ENCODE measurements around the gene DNPH1.

DNA sequence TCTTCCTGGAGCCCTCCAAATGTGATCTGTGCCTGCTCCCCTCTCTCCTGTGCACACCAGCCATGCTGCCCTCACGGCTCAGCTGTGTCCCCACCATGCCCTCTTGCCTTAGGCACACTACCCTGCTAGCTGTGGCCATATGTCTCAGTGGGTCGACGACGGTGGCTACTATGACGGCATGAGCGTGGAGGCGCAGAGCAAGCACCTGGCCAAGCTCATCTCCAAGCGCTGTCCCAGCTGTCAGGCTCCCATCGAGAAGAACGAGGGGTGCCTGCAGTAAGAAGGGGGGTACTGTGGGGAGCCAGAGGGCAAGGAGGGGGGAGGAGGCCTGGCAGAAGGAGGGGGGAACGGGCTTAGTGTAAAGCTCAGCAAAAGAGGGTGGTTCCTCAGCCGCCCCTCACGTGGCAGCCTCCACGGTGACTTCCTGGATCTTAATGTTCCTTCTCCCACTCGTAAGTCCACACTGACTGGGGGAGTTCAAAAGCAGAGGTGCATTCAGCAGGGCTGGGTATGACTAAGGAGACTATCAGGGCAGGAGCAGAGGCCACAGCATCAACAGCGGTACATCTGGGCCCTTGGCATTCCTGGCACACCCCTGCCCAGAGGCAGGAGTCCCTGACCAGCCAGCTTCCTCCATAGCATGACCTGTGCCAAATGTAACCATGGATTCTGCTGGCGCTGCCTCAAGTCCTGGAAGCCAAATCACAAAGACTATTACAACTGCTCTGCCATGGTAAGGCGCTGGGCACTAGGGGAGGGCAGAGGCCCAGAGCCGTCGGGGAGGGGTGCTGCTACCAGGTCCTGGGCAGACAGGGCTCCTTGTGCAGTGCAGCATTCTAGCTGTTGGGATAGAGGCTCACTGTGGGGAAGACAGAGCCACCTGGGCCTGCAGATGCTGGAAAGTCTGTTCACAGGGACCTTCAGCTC, 8.0 kb downstream of the DNPH1 start:
- TF ChIP-seq, protein P1, sequence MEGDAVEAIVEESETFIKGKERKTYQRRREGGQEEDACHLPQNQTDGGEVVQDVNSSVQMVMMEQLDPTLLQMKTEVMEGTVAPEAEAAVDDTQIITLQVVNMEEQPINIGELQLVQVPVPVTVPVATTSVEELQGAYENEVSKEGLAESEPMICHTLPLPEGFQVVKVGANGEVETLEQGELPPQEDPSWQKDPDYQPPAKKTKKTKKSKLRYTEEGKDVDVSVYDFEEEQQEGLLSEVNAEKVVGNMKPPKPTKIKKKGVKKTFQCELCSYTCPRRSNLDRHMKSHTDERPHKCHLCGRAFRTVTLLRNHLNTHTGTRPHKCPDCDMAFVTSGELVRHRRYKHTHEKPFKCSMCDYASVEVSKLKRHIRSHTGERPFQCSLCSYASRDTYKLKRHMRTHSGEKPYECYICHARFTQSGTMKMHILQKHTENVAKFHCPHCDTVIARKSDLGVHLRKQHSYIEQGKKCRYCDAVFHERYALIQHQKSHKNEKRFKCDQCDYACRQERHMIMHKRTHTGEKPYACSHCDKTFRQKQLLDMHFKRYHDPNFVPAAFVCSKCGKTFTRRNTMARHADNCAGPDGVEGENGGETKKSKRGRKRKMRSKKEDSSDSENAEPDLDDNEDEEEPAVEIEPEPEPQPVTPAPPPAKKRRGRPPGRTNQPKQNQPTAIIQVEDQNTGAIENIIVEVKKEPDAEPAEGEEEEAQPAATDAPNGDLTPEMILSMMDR (IDR thresholded peaks at IDR 0.05): no peak
- no peak for TF ChIP-seq POLR2A (IDR thresholded peaks at IDR 0.05)
